ENCODE results near the gene PHLPP1.

The PHLPP1 gene

DNA sequence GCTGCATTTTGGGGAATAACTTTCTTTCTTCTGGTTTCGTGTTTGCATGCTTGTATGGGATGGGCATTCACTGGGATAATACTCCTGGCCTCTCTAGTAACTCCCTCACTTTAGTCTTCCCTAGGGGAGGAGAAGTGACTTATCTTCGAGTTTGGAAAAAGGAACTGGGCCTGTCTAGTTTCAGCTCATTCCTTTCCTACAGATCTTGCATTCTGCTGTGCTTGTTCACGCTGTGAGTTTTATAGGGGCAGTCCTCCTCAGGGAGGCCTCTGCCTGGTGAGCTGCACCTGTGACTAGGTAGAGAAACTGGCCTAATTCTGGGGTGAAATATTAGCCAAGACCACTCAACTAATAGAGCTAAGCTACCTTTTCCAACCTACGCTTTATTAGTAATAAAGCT, 50.9 kb downstream of the PHLPP1 start:
- H3K4me3 ChIP-seq (ENCODE audit: low read depth, low read length): no peak overlapping the region
- TF ChIP-seq, protein P1, sequence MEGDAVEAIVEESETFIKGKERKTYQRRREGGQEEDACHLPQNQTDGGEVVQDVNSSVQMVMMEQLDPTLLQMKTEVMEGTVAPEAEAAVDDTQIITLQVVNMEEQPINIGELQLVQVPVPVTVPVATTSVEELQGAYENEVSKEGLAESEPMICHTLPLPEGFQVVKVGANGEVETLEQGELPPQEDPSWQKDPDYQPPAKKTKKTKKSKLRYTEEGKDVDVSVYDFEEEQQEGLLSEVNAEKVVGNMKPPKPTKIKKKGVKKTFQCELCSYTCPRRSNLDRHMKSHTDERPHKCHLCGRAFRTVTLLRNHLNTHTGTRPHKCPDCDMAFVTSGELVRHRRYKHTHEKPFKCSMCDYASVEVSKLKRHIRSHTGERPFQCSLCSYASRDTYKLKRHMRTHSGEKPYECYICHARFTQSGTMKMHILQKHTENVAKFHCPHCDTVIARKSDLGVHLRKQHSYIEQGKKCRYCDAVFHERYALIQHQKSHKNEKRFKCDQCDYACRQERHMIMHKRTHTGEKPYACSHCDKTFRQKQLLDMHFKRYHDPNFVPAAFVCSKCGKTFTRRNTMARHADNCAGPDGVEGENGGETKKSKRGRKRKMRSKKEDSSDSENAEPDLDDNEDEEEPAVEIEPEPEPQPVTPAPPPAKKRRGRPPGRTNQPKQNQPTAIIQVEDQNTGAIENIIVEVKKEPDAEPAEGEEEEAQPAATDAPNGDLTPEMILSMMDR (IDR thresholded peaks at IDR 0.05; ENCODE audit: insufficient read depth, low read depth, low read length, missing control alignments): no peak
- no peak for DNase-seq (ENCODE audit: low read depth)

DNA sequence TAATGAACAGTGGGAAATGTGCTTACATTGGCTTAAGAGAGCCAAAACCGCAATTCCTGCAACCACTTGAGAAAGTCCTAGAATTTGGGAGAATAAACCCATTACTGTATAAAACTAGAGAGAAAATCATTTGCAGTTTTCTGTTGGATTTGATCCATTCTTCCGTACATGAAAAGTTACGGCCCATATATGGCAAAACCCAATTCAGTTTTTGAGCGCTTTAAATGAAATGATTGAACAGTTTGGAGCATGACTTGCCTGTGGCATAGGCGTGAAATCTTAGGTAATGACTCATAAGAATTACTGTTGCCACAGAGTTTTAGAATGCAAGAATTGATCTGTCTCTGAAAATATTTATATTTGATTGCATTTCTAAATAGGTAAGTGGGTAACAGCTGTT, 52.0 kb downstream of the PHLPP1 start:
- no peak for DNase-seq (ENCODE audit: low read depth)
- no peak overlapping the region for H3K4me3 ChIP-seq (ENCODE audit: low read depth, low read length)
- TF ChIP-seq, protein P1 (IDR thresholded peaks at IDR 0.05; ENCODE audit: insufficient read depth, low read depth, low read length, missing control alignments): no peak

DNA sequence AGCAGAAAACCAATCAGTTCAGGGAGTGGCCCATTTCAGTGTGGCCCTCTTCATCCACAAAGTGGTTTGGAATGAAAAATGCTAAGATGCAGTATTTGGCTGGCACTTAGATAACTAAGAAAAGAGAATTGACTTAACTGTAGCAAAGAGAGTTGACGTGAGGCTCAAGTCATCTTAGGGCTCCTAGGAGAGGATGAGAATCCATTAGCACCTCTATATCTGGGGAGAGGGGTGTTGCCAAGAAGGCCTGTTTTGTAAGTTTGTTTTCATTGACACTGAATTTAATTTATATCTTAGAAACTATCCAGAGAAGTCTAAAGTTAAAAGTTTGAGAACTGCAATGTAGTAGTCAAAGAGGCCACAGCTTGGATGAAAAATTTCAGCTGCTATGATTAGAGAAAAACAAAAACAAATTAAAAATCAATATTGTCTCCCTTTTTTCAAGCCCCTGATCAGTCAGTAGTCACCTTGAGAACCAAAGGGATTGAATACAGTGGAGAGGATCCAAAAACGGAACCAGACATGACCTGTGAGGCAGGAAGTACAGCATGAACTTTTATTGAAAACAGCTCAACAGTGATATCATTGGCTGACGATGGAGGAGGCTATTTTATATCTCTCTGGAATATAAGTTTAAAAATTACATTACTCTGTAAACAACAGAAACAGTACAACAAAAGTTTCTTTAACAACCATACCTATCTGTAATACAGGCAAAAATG, 52.7 kb downstream of the PHLPP1 start:
- TF ChIP-seq, protein P1 (IDR thresholded peaks at IDR 0.05; ENCODE audit: insufficient read depth, low read depth, low read length, missing control alignments): no peak

DNA sequence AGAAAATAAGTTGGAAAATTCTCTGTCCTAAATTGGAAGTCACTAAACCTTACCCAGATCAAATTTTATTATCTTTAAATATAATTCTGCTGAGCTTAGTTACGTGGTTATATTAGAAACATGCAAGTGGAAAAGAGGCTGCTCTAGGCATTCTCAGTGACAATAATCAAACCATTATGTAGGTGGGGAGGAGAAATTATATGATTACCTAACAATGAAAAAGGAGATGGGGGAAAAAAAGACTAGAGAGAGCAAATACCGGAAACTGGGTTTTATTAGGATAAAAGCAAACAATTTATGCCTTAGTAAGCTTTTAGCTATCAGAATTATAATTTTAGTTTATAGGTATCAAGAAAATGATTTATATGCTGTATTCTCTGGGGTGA, 53.2 kb downstream of the PHLPP1 start:
- H3K4me3 ChIP-seq (ENCODE audit: low read depth, low read length): no peak overlapping the region
- no peak for DNase-seq (ENCODE audit: low read depth)
- TF ChIP-seq, protein P1 (IDR thresholded peaks at IDR 0.05; ENCODE audit: insufficient read depth, low read depth, low read length, missing control alignments): no peak

More for the DNA sequence above, 52.7 kb downstream of the PHLPP1 start:
- no peak for DNase-seq (ENCODE audit: low read depth)
- no peak overlapping the region for H3K4me3 ChIP-seq (ENCODE audit: low read depth, low read length)

DNA sequence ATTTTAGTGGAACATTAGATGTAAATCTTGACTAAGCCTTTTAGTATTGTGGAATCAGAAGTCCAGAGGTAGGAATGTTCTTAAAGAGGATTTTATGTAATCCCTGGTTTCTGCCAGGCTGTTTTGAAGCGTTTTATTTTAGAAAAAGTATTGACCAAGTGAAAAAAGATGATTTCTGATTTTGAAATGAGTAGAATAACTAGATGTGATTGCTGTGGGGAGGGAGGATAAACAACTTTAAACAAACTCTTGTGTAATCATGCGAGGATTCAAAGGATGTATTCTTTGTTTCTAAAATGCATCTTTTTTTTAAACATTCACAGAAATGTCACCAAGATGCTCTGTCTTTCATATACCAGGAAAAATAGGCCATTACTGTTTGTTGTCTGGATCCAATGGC, 53.9 kb downstream of the PHLPP1 start:
- TF ChIP-seq, protein P1 (IDR thresholded peaks at IDR 0.05; ENCODE audit: insufficient read depth, low read depth, low read length, missing control alignments): no peak
- no peak overlapping the region for H3K4me3 ChIP-seq (ENCODE audit: low read depth, low read length)
- DNase-seq (ENCODE audit: low read depth): no peak

DNA sequence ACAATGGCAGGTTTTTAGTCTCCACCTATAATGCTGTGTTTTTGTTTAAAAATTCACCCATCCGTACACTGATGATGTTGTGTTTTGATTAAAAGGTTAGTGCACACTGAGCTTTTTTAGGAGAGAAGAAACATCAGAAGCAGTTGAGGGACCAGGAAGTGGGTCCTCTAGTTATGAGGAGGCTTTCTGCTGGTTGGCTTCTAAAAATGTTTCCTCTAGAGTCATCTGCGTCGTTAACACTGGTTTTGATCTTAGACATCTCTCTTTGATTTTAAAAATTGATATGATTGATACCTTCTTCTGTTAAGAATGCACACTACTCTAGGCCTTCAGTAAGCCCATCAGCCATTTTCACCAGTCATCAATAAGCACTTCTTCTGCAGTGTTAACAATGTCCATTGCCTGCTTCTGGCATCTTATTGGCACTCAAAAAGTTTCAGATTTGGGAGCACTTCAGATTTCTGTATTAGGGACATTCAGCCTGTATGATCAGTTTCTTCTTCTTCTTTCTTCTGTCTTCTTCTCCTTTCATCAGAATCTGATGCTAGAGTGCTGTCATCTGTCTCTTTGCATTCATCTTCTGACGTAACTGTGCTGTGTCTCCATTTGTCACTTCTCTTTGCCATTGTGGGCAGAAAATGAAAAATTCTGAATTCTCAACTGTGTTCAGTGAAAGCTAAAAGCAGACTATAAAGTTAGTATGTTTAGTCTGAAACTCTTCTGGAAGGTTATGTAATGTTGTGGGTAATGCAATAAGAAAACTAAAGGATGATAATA, 56.3 kb downstream of the PHLPP1 start:
- TF ChIP-seq, protein P1 (IDR thresholded peaks at IDR 0.05; ENCODE audit: insufficient read depth, low read depth, low read length, missing control alignments): no peak

More for the DNA sequence above, 56.3 kb downstream of the PHLPP1 start:
- H3K4me3 ChIP-seq (ENCODE audit: low read depth, low read length): no peak overlapping the region
- peak; percentile 29 for DNase-seq (ENCODE audit: low read depth)

All from GM12865 (cell line).